ENCODE measurements around the gene HMGA1. TPM values are rescaled to one million over a fixed set of nuclear protein-coding genes. Genes with fewer than 3 reads are reported as not detected.
A peak's percentile ranks its signal among the peaks of the same experiment; 100 is the strongest.

Gene HMGA1
- total RNA-seq, 2 donors from 2014 or later = 22.6 to 27.7 TPM

- ATAC-seq (no peak), DNase-seq (peak in 1 of 4 donors; percentile 19)
- H3K4me3 ChIP-seq = no peak overlapping the region
- H3K4me1 ChIP-seq = peaks cover 11% of the 10 kb centered on the region
- H3K36me3 ChIP-seq (replicated peaks in 1 of 2; ENCODE audit: insufficient read depth in 1 of 2, low read depth in 2 of 2) = no peaks in the 10 kb centered on the region
- intact Hi-C loops (cut with DNase I) = no loop called here
- no peak overlapping the region for H3K27ac ChIP-seq
- TF ChIP-seq, protein P1, sequence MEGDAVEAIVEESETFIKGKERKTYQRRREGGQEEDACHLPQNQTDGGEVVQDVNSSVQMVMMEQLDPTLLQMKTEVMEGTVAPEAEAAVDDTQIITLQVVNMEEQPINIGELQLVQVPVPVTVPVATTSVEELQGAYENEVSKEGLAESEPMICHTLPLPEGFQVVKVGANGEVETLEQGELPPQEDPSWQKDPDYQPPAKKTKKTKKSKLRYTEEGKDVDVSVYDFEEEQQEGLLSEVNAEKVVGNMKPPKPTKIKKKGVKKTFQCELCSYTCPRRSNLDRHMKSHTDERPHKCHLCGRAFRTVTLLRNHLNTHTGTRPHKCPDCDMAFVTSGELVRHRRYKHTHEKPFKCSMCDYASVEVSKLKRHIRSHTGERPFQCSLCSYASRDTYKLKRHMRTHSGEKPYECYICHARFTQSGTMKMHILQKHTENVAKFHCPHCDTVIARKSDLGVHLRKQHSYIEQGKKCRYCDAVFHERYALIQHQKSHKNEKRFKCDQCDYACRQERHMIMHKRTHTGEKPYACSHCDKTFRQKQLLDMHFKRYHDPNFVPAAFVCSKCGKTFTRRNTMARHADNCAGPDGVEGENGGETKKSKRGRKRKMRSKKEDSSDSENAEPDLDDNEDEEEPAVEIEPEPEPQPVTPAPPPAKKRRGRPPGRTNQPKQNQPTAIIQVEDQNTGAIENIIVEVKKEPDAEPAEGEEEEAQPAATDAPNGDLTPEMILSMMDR (IDR thresholded peaks at IDR 0.05) = no peak
- no peak for TF ChIP-seq POLR2A (IDR thresholded peaks at IDR 0.05)
- H3K27me3 ChIP-seq = no peaks in the 10 kb centered on the region
- WGBS, 2 donors = 38% methylated on average over 7 of the region's 7 CpGs; no CpG with 5 or more reads in 1 of the 2 donors
- no peaks in the 10 kb centered on the region for H3K9me3 ChIP-seq
These were observed 41.0 kb upstream of the HMGA1 start for GRCh38 chr6:34195726-34196115.

- no peaks in the 10 kb centered on the region for H3K27me3 ChIP-seq
- intact Hi-C loops (cut with DNase I) = no loop called here
- no peaks in the 10 kb centered on the region for H3K9me3 ChIP-seq
- ATAC-seq = peak; percentile 96
- H3K27ac ChIP-seq = peak overlapping the region in 1 of 4 donors; percentile 19
- H3K4me1 ChIP-seq = peaks cover 11% of the 10 kb centered on the region
- 4% methylated on average over 54 of the region's 54 CpGs; no CpG with 5 or more reads in 1 of the 2 donors for WGBS, 2 donors
- H3K36me3 ChIP-seq (replicated peaks in 1 of 2; ENCODE audit: insufficient read depth in 1 of 2, low read depth in 2 of 2) = no peaks in the 10 kb centered on the region
- H3K4me3 ChIP-seq = peak overlapping the region; percentile 6 to 9
- TF ChIP-seq POLR2A (IDR thresholded peaks at IDR 0.05) = peak in 1 of 3 donors; percentile 40
- TF ChIP-seq, protein P1 (IDR thresholded peaks at IDR 0.05) = peak; percentile 92 to 96 (median 95)
- peak; percentile 86 to 90 (median 87) for DNase-seq
These were observed 40.4 kb upstream of the HMGA1 start for GRCh38 chr6:34196116-34196832.

DNA sequence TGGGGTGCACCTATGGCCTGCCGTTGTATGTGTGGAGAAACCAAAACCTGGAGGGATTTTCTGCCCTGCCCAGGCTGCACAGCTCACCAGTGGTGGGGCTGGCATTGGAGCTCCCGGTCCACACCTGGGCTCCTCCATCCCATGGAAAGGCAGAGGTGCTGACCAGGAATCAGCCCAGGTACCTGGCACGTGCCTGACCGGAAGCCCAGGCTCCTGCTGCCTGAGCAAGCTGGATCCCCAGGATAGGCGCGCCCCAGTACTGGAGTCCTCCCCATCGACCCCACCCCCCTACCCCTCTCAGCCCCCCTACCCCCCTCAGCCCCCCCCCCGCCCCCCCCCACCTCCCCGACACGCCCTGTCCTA lies 39.9 kb upstream of the HMGA1 start:
- 70% methylated on average over 9 of the region's 10 CpGs; no CpG with 5 or more reads in 1 of the 2 donors for WGBS, 2 donors

GRCh38 chr6:34200340-34200971 lies 36.2 kb upstream of the HMGA1 start:
- no peak overlapping the region for H3K27ac ChIP-seq
- 41 to 54% methylated on average over 5 of the region's 5 CpGs for WGBS, 2 donors
- intact Hi-C loops (cut with DNase I) = no loop called here
- no peak overlapping the region for H3K4me3 ChIP-seq
- H3K4me1 ChIP-seq = peaks cover 11% of the 10 kb centered on the region
- H3K9me3 ChIP-seq = no peaks in the 10 kb centered on the region
- H3K27me3 ChIP-seq = no peaks in the 10 kb centered on the region
- DNase-seq (no peak), ATAC-seq (no peak)
- H3K36me3 ChIP-seq (replicated peaks in 1 of 2; ENCODE audit: insufficient read depth in 1 of 2, low read depth in 2 of 2) = no peaks in the 10 kb centered on the region
- TF ChIP-seq POLR2A (IDR thresholded peaks at IDR 0.05) = no peak
- TF ChIP-seq, protein P1 (IDR thresholded peaks at IDR 0.05) = no peak

More for the DNA sequence above, 39.9 kb upstream of the HMGA1 start:
- TF ChIP-seq, protein P1 (IDR thresholded peaks at IDR 0.05) = no peak
- TF ChIP-seq POLR2A (IDR thresholded peaks at IDR 0.05) = no peak
- H3K27ac ChIP-seq = peak overlapping the region in 1 of 4 donors; percentile 19
- H3K4me1 ChIP-seq = peaks cover 11% of the 10 kb centered on the region
- no peak for DNase-seq
- H3K9me3 ChIP-seq = no peaks in the 10 kb centered on the region
- no peaks in the 10 kb centered on the region for H3K36me3 ChIP-seq (replicated peaks in 1 of 2; ENCODE audit: insufficient read depth in 1 of 2, low read depth in 2 of 2)
- intact Hi-C loops (cut with DNase I) = no loop called here
- no peaks in the 10 kb centered on the region for H3K27me3 ChIP-seq
- no peak for ATAC-seq
- H3K4me3 ChIP-seq = no peak overlapping the region

Data from body of pancreas (tissue), 4 donors.